Jurkat, Clone E6-1 (cell line): ENCODE results near the gene LILRA2.
"Not testable (repeated sequence)": the region's sequence is repeated elsewhere in the genome, so short reads cannot be mapped to it uniquely, and the experiment has no call there.

Experiments
- DNase-seq: peaks from one replicate; pipeline ENCODE4 v3.0.0-alpha.2; 2011; ENCODE audit warnings: low read depth, low spot score
- H3K4me3 ChIP-seq: 2 replicates; pipeline ENCODE4 v1.5.1; 2011; ENCODE audit warnings: mild to moderate bottlenecking, low read length, control low read depth, moderate library complexity

LILRA2 gene

GRCh38 chr19:54606230-54606629, 32.6 kb downstream of the LILRA2 start:
- no peak overlapping the region for H3K4me3 ChIP-seq
- no peak for DNase-seq

DNA sequence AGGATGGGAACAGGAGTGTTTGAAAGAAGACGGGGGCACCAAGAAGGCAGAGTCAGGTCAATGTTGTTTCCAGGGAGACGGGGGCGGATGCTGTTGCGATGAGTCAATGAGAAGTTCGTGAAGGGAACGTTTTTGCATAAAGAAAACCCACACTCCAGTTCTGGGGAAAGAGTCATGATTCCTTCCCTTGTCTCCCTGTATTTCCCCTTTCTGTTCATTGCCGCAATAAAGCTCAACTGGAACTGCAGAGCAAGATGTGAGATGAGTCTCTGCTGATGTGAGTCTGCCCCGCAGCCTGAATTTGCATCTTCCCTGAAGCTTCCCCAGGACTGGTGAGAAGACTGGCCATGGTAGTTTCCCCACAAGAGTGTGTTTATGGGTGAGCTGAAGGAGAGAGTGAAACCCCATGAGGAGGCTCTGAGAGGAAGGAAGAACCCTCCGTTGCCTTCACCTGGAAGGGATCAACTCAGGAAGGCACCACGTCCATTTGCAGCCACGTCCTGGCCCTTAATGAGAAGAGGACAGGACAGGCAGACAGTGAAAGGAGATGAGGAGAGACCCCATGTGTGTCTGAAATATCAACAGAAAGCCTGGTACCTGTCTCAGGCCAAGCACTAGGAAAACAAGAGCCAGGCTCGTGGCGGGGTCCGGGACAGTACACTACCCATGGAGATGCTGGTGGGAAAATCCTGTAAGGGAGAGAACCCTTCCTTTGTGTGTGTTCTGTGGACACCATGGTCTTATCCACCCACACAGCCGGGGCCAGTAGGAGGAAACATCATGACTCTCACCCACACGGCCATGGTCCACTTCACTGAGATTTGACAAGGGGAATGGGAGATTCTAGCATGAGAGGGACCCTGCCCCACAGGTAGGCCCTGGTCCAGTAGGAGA, 33.5 kb downstream of the LILRA2 start:
- H3K4me3 ChIP-seq, result no peak overlapping the region
- DNase-seq, result no peak

DNA sequence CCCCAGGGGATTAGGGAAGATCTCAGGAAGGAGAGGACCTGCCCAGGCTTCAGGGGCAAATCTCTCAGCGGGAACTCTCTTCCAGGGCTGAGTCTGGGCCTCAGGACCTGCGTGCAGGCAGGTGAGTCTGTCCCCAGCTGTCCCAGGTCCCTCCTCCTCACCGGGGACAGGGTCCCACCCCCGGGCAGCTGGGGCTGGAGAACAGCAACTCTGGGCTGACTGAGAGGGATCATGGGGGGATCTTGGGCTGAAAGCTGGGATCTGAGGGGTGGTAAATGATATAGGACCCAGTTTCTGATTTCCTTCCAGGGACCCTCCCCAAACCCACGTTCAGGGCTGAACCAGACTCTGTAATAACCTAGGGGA, 34.2 kb downstream of the LILRA2 start:
- DNase-seq, result no peak
- H3K4me3 ChIP-seq, result no peak overlapping the region

GRCh38 chr19:54608205-54608604, 34.6 kb downstream of the LILRA2 start:
- no peak for DNase-seq

GRCh38 chr19:54608792-54609191, 35.2 kb downstream of the LILRA2 start:
- no peak for DNase-seq

More at GRCh38 chr19:54608205-54608604, 34.6 kb downstream of the LILRA2 start:
- H3K4me3 ChIP-seq, result no peak overlapping the region

DNA sequence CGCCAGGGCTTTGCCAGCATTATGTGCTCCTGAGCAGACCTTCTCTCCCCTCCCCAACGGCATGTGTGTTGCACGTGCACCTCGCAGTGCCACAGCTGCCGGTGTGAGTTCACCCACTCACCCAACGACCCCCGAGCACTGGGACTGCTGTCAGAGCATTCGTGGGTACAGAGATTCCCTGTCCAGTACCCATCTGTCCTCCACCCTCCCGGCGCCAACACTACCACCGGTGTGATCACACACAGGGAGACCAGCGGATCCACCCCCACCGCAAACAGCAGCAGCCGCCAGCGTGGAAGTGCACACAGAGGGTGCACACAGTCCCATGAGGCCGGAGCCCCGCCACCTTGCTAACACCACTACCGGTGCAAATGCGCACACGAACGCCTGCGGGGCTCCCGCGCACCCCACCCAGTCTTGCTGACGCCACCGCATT, 35.8 kb downstream of the LILRA2 start:
- DNase-seq, result no peak
- H3K4me3 ChIP-seq, result no peak overlapping the region

More at GRCh38 chr19:54608792-54609191, 35.2 kb downstream of the LILRA2 start:
- H3K4me3 ChIP-seq, result no peak overlapping the region

GRCh38 chr19:54612428-54612827, 38.8 kb downstream of the LILRA2 start:
- DNase-seq, result no peak
- H3K4me3 ChIP-seq, result no peak overlapping the region

GRCh38 chr19:54614726-54615125, 41.1 kb downstream of the LILRA2 start:
- no peak for DNase-seq
- no peak overlapping the region for H3K4me3 ChIP-seq

DNA sequence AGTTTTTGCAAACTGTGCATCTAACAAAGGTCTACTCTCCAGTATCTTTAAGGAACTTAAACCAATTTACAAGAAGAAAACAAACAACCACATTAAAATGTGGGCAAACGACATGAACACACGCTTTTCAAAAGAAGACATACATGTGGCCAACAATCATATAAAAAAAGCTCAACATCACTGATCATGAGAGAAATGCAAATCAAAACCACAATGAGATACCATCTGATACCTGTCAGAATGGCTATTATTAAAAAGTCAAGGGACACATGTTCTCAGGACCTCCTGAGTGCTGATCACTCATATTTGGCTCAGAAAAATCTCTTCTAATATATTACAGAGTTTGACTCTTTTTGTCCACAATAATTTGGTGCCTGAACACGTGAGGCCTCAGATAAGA, 42.5 kb downstream of the LILRA2 start:
- H3K4me3 ChIP-seq, result no peak overlapping the region

DNA sequence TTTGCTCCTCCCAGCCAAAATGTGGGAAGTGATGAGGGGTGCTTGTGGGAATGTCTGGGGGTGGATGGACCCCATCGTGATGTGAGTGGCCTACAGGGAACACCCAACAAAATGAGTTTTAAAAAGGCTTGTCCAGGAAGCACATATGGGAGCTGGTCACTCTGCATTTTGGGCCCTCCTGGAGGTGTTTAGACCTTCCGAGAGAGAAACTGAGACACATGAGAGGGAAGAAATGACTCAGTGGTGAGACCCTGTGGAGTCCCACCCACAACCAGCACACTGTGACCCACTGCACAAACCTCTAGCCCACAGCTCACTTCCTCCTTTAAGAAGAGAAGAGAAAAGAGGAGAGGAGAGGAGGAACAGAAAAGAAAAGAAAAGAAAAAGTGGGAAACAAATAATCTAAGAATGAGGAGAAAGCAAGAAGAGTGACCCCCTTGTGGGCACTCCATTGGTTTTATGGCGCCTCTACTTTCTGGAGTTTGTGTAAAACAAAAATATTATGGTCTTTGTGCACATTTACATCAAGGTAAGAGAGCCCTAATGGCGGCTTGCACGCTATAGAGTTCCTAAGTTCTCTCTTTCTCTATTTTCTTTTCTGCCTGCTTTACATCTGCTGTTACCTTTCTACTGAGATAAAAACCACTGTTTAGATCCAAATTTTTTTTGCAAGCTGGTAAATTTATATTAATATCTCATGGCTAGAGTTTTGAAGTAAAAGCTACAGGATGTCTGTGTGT, 43.4 kb downstream of the LILRA2 start:
- no peak for DNase-seq
- H3K4me3 ChIP-seq, result no peak overlapping the region

More for the DNA sequence above, 42.5 kb downstream of the LILRA2 start:
- DNase-seq, result no peak

DNA sequence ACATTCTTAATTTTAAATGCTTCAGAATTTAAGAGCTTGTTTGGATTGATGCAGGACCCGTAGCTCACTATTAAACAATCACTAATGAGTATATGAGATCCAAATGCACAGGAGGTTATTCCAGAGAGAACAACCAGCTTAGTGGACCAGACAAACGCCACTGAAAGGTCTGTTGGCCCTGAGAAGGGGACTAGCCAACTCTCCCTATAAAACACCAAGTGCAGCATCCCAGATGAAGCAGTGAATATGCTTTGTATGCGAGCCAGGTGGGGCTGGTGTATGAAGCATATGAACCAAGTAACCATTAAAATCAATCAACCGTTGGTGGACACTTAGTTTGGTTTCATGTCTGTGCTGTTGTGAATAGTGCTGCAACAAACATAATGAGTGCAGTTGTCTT, 46.9 kb downstream of the LILRA2 start:
- H3K4me3 ChIP-seq, result no peak overlapping the region
- DNase-seq, result no peak

GRCh38 chr19:54622431-54622830, 48.8 kb downstream of the LILRA2 start:
- H3K4me3 ChIP-seq, result no peak overlapping the region
- DNase-seq, result no peak

DNA sequence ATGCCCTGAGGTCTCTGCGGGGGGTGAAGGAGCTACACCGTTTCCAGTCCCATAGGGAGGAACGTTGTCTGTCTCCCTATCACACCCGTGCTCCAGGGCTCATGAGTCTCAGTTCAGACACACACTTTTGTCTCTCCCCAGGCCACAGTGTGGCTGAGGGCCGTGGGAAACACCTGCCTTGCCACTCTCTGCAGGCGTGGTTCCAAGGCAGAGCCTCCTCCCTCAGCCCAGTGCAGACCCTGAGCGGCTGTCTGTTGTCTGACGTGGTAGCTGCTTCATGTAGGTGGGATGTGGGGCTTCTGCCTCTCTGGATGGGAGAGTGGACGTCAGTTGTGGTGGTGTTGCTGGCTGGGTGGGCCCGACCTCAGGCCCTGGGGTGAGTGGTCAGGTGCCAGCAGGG, 50.6 kb downstream of the LILRA2 start:
- DNase-seq, H3K4me3 ChIP-seq: not testable (repeated sequence)

DNA sequence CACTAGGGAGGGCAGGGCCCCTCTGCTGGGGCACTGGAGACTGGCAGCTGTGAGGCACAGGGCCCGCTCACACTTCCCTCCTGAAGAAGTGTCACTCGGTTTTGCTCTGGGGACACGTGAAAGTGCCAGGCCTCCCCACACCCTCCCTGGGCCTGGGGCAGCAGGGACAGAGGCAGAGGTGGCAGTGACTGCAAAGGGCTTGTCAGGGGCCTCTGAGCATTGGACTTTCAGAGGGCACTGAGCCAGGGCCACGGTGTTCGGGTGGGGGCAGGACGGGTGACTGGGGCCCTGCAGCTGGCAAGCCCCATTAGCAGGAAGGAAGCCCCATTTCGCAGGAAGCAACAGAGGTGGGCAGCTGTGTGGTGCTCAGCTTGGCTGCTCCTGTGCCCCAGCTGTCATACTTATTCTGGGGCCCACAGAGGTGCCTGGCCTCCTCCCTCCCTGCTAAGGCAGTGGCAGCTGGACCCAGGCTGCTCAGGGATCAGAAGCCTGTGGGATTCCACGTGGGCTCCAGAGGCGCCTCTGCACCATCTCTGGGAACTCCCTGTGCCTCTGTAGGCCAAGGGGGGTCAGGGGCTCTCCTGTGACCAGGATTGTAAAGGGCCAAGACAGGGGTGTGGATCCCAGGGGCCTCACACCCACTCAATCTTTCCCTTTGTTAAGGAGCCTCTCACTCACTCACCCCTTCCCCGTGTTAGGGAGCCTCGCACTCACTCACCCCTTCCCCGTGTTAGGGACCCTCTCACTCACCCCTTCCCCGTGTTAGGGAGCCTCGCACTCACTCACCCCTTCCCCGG, 51.5 kb downstream of the LILRA2 start:
- not testable (repeated sequence) for H3K4me3 ChIP-seq, DNase-seq

DNA sequence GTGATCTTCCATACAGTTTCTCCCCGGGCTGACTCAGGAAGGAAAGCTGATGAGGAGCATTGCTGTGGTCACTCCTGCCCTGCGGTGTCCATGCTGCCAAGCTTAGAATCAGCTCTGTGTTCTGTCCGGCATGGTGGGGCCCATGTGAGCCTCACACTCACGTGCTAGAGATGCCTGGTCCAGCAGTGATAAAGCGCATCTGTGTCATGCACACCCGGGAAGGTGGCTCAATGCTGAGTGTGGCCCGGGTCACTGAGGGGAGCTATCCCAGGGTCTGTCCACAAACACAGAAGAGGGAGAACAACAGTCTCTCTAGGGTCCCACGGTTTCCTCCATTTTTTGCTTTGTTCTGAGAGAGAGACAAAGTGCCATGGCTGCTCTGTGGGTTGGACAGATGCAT, 53.2 kb downstream of the LILRA2 start:
- no peak overlapping the region for H3K4me3 ChIP-seq
- DNase-seq, result no peak

DNA sequence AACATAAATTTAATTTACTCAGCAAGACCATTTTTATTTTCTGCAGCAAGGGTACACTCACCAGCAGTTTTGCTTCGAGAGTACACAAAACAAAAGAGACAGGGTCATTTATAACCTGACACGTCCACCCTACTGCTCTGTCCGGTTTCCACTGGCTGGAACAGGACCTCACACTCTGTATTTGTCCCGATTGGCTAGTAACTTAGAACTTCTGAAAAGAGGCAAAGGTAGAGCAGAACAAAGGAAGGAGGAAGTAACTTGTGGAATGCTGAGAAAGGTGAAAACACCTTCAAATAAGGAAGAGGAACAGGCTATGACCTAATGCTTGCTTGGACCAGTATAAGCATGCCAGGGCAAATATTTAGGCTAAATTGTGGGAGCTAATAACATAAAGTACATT, 54.3 kb downstream of the LILRA2 start:
- not testable (repeated sequence) for DNase-seq, H3K4me3 ChIP-seq

DNA sequence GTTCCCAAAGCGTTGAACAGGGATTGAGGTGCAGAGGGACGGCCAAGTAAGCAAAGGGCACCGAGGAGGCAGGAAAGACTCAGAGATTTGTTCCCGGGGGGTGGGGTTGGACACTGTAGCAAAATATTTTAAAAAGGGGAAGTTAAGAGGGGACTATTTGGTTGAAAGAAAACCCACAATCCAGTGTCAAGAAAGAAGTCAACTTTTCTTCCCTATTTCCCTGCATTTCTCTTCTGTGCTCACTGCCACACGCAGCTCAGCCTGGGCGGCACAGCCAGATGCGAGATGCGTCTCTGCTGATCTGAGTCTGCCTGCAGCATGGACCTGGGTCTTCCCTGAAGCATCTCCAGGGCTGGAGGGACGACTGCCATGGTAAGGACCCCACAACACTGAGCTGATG, 56.7 kb downstream of the LILRA2 start, which contains the start of gene LILRB1:
Gene LILRB1, plus strand, starts transcription at position 223 of the 400 bp plus-strand sequence. CDS start 590 bp downstream, outside the sequence.
- H3K4me3 ChIP-seq, DNase-seq: not testable (repeated sequence)

GRCh38 chr19:54630782-54631181, 57.2 kb downstream of the LILRA2 start:
- DNase-seq, result no peak
- H3K4me3 ChIP-seq, result no peak overlapping the region
